Panc1 (cell line): Measurements from ENCODE around the gene THADA. TPM values are rescaled to one million over a fixed set of nuclear protein-coding genes. Genes with fewer than 3 reads are reported as not detected.

Experiments
- ATAC-seq: fragments of 200-7000 bp; cut with Tn5 transposase; 2 replicates; pipeline ENCODE4 v1.9.1; 2020; ENCODE audit warnings: mild to moderate bottlenecking, moderate library complexity
- BruUV-seq: library from RNA; stranded (reverse); fragments of 400-500 nt; replicated peaks from 2 replicates; lab custom pipeline; 2021; lab: Mats Ljungman, UMichigan
- CTCF ChIA-PET: fragments of 300-600 bp; sonication (Branson Sonifier 250); formaldehyde crosslinking; loops from one replicate; lab custom pipeline; 2022; ENCODE audit warnings: antibody characterized with exemption; lab: Charles Lee
- POLR2A ChIA-PET: fragments of 300-600 bp; sonication (Branson Sonifier 250); formaldehyde crosslinking; loops from one replicate; lab custom pipeline; 2022; ENCODE audit warnings: antibody characterized with exemption; lab: Charles Lee
- DNase-seq: peaks from one replicate; pipeline ENCODE4 v3.0.0-alpha.2; 2010; ENCODE audit warnings: low read depth, low spot score
- H3K27ac ChIP-seq: 2 replicates; pipeline ENCODE4 v1.5.1; 2011; ENCODE audit warnings: mild to moderate bottlenecking, low read length, inconsistent platforms
- H3K27me3 ChIP-seq: fragments of 200-500 bp; sonication (Bioruptor generic); 2 replicates; pipeline ENCODE4 v1.6.0; 2014; ENCODE audit warnings: low read length, inconsistent platforms; ENCODE audit not compliant: control insufficient read depth, insufficient read depth
- H3K36me3 ChIP-seq: fragments of 200-500 bp; sonication (Bioruptor generic); 2 replicates; pipeline ENCODE4 v1.5.1; 2014; ENCODE audit warnings: inconsistent platforms, mild to moderate bottlenecking, low read length, moderate library complexity; ENCODE audit not compliant: control insufficient read depth, insufficient read depth
- H3K4me1 ChIP-seq: 2 replicates; pipeline ENCODE4 v1.5.1; 2011; ENCODE audit warnings: inconsistent platforms, mild to moderate bottlenecking, low read length, moderate library complexity; ENCODE audit not compliant: control insufficient read depth, insufficient read depth
- H3K4me3 ChIP-seq, 2 experiments: 2 replicates each; pipeline ENCODE4 v1.5.1; 2011 to 2012; ENCODE audit warnings: low read depth in 2 of 2, low read length in 2 of 2, mild to moderate bottlenecking in 2 of 2, inconsistent platforms in 1 of 2, moderate library complexity in 1 of 2
- H3K9me3 ChIP-seq: fragments of 200-500 bp; sonication (Bioruptor generic); 2 replicates; pipeline ENCODE4 v1.5.1; 2014; ENCODE audit warnings: low read depth, mild to moderate bottlenecking, inconsistent platforms, low read length, moderate library complexity; ENCODE audit not compliant: control insufficient read depth, insufficient read depth
- POLR2AphosphoS5 ChIP-seq: IDR thresholded peaks from 2 replicates; pipeline ENCODE4 v1.6.1; 2012; ENCODE audit warnings: mild to moderate bottlenecking, low read depth, low read length, moderate library complexity
- SIN3A ChIP-seq: IDR thresholded peaks from 2 replicates; pipeline ENCODE4 v1.6.1; 2012; ENCODE audit warnings: low read depth, mild to moderate bottlenecking, low read length, moderate library complexity, borderline replicate concordance; ENCODE audit not compliant: insufficient read depth
- TCF7L2 ChIP-seq: IDR thresholded peaks from 2 replicates; pipeline ENCODE4 v1.6.1; 2011; ENCODE audit warnings: mild to moderate bottlenecking, low read depth, low read length, inconsistent platforms
- in situ Hi-C: cut with HindIII; loops from 2 replicates; pipeline ENCODE4 v1.10.0; 2016; ENCODE audit warnings: low sequenced_read_pairs, low pct_unique_long_range_greater_than_20kb
- intact Hi-C: fragments of 100-400 bp; cut with micrococcal nuclease; formaldehyde crosslinking; loops from one replicate; pipeline ENCODE4 v1.10.0; 2022; ENCODE audit not compliant: unreplicated experiment
- total RNA-seq: library from RNA; stranded (reverse); gene quantifications from one replicate; pipeline ENCODE4 v1.2.1, GENCODE V29; 2021; ENCODE audit not compliant: unreplicated experiment
- TF ChIP-seq, protein P1 (sequence below), 2 experiments: IDR thresholded peaks; 2 replicates each; pipeline ENCODE4 v1.6.1; 2011 to 2012; ENCODE audit warnings: low read depth in 2 of 2, control low read depth in 1 of 2, low read length in 1 of 2, mild to moderate bottlenecking in 1 of 2, moderate library complexity in 1 of 2; ENCODE audit not compliant: insufficient read depth in 1 of 2
- TF ChIP-seq, protein P2 (sequence below): fragments of 450-650 bp; IDR thresholded peaks from 2 replicates; pipeline ENCODE4 v1.5.1; 2017; ENCODE audit warnings: mild to moderate bottlenecking

Gene THADA
- total RNA-seq, 1 experiment from 2014 or later, result 37.2 TPM

DNA sequence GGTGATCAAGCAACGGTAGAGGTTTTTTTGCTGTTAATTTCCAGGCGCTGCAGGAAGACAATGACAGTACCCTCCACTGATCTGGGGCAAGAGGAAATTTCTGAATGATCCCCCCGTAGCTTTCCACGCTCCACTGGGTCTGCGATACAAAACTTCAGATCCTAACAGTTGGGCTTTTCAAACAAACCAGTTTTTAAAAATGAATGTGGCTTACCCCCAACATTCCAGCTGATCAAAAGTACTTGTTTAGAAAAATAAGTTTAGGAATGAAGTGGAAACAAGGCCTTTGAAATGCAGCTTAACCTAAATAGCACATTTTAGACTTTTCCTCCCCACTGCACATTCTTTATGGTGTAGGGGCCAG lies 375.1 kb downstream of the THADA start:
- H3K27ac ChIP-seq, result peak overlapping the region; percentile 91
- in situ Hi-C loops (no loop called here), intact Hi-C loops (loop anchor here (5.0 to 10.0 kb wide), 2 partner anchors 196 to 243 kb away; no protein-coding TSS in a partner anchor)
- peak overlapping the region; percentile 66 to 90 for H3K4me3 ChIP-seq
- H3K9me3 ChIP-seq, result no peaks in the 10 kb centered on the region
- no peak for ATAC-seq
- ChIA-PET POLR2A (no interaction called here), CTCF (no interaction called here)
- TF ChIP-seq SIN3A, result no peak
- no peak for TF ChIP-seq POLR2AphosphoS5
- TF ChIP-seq, protein P1, sequence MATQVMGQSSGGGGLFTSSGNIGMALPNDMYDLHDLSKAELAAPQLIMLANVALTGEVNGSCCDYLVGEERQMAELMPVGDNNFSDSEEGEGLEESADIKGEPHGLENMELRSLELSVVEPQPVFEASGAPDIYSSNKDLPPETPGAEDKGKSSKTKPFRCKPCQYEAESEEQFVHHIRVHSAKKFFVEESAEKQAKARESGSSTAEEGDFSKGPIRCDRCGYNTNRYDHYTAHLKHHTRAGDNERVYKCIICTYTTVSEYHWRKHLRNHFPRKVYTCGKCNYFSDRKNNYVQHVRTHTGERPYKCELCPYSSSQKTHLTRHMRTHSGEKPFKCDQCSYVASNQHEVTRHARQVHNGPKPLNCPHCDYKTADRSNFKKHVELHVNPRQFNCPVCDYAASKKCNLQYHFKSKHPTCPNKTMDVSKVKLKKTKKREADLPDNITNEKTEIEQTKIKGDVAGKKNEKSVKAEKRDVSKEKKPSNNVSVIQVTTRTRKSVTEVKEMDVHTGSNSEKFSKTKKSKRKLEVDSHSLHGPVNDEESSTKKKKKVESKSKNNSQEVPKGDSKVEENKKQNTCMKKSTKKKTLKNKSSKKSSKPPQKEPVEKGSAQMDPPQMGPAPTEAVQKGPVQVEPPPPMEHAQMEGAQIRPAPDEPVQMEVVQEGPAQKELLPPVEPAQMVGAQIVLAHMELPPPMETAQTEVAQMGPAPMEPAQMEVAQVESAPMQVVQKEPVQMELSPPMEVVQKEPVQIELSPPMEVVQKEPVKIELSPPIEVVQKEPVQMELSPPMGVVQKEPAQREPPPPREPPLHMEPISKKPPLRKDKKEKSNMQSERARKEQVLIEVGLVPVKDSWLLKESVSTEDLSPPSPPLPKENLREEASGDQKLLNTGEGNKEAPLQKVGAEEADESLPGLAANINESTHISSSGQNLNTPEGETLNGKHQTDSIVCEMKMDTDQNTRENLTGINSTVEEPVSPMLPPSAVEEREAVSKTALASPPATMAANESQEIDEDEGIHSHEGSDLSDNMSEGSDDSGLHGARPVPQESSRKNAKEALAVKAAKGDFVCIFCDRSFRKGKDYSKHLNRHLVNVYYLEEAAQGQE (IDR thresholded peaks at IDR 0.05; ENCODE audit: insufficient read depth in 1 of 2, low read depth in 2 of 2, low read length in 1 of 2), result no peak
- TF ChIP-seq, protein P2, sequence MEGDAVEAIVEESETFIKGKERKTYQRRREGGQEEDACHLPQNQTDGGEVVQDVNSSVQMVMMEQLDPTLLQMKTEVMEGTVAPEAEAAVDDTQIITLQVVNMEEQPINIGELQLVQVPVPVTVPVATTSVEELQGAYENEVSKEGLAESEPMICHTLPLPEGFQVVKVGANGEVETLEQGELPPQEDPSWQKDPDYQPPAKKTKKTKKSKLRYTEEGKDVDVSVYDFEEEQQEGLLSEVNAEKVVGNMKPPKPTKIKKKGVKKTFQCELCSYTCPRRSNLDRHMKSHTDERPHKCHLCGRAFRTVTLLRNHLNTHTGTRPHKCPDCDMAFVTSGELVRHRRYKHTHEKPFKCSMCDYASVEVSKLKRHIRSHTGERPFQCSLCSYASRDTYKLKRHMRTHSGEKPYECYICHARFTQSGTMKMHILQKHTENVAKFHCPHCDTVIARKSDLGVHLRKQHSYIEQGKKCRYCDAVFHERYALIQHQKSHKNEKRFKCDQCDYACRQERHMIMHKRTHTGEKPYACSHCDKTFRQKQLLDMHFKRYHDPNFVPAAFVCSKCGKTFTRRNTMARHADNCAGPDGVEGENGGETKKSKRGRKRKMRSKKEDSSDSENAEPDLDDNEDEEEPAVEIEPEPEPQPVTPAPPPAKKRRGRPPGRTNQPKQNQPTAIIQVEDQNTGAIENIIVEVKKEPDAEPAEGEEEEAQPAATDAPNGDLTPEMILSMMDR, result no peak
- no peak for TF ChIP-seq TCF7L2
- no peak for DNase-seq
- H3K4me1 ChIP-seq, result peaks cover 47% of the 10 kb centered on the region
- no TSS peak for BruUV-seq
- no peaks in the 10 kb centered on the region for H3K27me3 ChIP-seq
- peaks cover 9% of the 10 kb centered on the region; the same call in 1 of the 2 replicates for H3K36me3 ChIP-seq

DNA sequence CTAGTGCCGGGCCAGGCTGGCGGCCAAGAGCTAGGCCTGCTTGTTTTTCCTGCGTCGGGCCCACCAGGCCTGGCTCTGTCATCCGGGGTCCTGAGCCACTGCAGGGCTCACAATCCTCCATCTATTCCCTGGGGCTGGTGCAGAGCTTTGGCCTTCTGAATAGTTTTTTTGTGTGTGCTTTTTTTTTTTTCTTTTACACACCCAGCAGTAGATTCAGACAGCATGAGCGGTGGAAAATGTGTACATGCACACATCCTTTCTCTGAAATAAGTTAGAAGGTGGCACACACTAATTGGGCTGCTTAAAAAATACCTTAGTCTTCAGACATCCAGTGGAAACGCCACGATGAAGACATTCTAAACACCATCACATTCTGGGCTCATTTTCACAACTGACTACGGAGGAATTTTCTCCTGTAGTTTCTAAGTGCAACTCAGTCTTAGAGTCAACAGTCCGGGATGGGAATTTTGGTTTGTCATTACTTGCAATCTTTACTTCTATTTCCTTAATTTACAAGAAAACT lies 375.5 kb downstream of the THADA start:
- TF ChIP-seq, protein P1 (IDR thresholded peaks at IDR 0.05; ENCODE audit: insufficient read depth in 1 of 2, low read depth in 2 of 2, low read length in 1 of 2), result no peak
- TF ChIP-seq, protein P2, result no peak
- TF ChIP-seq SIN3A (no peak), TCF7L2 (no peak), POLR2AphosphoS5 (no peak)
- Histone ChIP-seq H3K27ac (peak overlapping the region; percentile 91), H3K9me3 (no peaks in the 10 kb centered on the region), H3K27me3 (no peaks in the 10 kb centered on the region), H3K4me1 (peaks cover 47% of the 10 kb centered on the region), H3K4me3 (peak overlapping the region; percentile 66 to 90), H3K36me3 (peaks cover 9% of the 10 kb centered on the region; the same call in 1 of the 2 replicates)
- CTCF ChIA-PET, result interaction anchor here (0.6 to 0.7 kb wide), 3 partner anchors 250 to 644 kb away, joined by 3 to 9 read pairs (median 4); no protein-coding TSS in a partner anchor
- intact Hi-C loops, result loop anchor here (5.0 to 10.0 kb wide), 2 partner anchors 195 to 243 kb away; no protein-coding TSS in a partner anchor
- in situ Hi-C loops, result no loop called here
- ATAC-seq, result peak; percentile 28; the same call in 1 of the 2 replicates
- no peak for DNase-seq
- BruUV-seq, result no TSS peak
- POLR2A ChIA-PET, result interaction anchor here (0.6 to 0.7 kb wide), 2 partner anchors 24 to 25 kb away, joined by 3 to 5 read pairs; no protein-coding TSS in a partner anchor
